Measurements from ENCODE around the gene ENTR1.

ENTR1 gene, protein sequence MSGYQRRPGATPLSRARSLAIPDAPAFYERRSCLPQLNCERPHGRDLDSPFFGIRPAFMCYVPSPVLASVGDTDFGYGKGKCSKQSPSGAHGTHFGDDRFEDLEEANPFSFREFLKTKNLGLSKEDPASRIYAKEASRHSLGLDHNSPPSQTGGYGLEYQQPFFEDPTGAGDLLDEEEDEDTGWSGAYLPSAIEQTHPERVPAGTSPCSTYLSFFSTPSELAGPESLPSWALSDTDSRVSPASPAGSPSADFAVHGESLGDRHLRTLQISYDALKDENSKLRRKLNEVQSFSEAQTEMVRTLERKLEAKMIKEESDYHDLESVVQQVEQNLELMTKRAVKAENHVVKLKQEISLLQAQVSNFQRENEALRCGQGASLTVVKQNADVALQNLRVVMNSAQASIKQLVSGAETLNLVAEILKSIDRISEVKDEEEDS

DNA sequence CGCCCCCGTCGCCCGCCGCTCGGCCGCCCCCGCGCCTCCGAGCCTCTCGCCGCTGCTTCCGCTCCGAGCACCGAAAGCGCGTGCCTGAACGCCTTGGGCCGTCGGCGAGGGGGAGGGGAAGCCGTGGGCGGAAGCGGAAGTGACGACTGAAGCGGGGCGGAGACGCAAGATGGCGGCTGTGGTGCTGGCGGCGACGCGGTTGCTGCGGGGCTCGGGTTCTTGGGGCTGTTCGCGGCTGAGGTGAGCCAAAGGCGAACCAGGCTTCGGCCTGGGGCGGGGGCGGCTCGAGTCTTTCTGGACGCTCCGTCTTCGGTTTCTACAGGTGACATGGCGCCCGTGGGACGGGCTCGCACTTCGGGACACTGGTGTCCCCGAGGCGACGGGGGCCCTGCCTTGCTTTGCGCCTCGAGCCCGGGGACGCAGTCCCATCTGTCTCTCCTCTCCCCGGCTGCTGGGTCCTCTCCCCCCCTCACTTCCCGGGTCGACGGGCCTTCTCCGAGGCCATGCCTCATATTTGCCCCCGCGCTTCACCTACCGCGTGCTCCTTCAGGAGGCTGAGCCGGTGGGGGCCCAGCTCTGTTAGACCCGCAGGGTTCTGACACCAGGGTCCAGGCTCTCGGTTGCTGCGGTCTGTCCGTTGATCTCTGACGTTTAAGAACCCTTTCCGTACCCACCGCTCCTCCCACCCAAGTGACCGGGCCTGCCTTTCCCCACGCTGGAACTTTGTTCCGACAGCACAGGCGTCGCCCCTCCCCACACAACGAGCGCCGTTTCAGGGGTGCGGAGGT, at the start of gene ENTR1, which contains the start of gene PMPCA:
Gene ENTR1, minus strand, starts transcription at position 115 of the 788 bp plus-strand sequence. CDS start 217 bp downstream, outside the sequence.
Gene PMPCA, plus strand, starts transcription at position 159 of the 788 bp plus-strand sequence. Its CDS starts 11 bp downstream, at position 170.
- DNase-seq (ENCODE audit: low spot score) = peak; percentile 100

DNA sequence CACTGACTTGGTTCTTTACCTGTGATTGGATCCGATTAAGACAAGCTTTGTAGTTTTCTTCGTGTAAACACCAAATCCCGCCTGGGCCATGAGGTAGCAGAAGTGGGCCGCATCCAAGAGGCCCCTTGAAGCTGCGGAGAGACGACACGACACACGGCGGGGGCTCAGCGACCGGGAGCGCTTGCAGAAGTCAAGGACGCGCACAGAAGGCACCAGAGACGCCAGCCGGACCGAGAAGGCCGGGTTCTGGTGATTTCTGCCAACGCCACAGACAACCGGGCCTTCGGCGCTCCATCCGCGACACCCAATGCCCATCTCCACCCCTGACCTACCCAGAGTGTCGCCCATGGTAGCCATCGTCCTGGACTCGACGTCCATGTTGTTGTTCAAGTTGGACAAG, 49.0 kb upstream of the ENTR1 start:
- no peak for DNase-seq (ENCODE audit: low spot score)

GRCh38 chr9:136457326-136457725, 46.9 kb upstream of the ENTR1 start:
- no peak for DNase-seq (ENCODE audit: low spot score)

DNA sequence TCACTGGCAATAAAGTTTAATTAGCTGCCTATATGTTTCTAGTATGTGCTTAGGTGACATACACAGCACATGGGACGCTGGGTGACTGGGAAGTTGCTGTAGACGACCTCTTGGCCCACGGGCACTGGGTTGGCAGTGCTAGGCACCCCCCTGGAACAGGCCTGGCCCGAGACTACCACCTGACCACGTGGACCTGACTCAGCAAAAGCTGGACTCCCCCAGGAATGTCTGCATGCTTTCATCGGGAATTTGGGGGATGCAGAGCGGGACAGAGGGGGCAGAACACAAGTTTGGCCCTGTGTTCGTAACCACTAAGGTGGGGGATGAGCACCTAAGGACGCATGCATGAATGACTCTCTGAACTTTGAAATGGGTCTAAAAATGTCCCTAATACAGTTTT, 45.8 kb upstream of the ENTR1 start:
- DNase-seq (ENCODE audit: low spot score) = no peak

- no peak for DNase-seq (ENCODE audit: low spot score)
Observed at GRCh38 chr9:136455043-136456002, 44.9 kb upstream of the ENTR1 start.

- no peak for DNase-seq (ENCODE audit: low spot score)
Observed at GRCh38 chr9:136454026-136454796, 43.8 kb upstream of the ENTR1 start.

DNA sequence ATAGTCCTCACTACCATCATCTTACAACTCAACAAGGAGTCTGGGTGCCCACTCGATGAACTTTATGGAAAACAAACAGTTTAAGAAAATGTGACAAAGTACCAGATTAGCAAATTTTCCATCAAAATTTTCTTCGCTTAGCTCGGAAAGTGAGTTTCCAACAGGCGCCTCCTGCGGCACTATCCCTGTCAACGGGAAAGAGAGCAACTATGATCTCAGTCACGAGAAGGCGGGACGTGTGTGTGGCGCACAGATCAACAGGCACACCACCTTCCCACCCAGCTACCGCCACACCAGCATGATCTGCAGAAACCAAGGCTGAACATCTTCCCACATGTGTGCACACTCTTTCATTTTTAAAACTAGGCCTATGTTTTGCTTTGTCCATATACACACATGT, 42.9 kb upstream of the ENTR1 start:
- no peak for DNase-seq (ENCODE audit: low spot score)

- DNase-seq (ENCODE audit: low spot score) = no peak
Observed at GRCh38 chr9:136451221-136451877, 40.9 kb upstream of the ENTR1 start.

DNA sequence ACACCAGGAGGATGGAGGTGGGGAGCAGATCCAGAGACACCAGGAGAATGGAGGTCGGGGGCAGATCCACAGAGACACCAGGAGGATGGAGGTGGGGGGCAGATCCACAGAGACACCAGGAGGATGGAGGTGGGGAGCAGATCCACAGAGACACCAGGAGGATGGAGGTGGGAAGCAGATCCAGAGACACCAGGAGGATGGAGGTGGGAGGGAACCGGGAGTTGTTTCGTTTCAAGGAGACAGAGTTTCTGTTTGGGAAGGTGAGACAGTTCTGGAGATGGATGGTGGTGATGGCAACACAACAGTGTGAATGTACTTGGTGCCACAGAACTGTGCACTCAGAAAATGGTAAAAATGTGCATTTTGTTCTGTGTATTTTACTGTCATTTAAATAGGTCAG, 38.2 kb upstream of the ENTR1 start:
- no peak for DNase-seq (ENCODE audit: low spot score)

DNA sequence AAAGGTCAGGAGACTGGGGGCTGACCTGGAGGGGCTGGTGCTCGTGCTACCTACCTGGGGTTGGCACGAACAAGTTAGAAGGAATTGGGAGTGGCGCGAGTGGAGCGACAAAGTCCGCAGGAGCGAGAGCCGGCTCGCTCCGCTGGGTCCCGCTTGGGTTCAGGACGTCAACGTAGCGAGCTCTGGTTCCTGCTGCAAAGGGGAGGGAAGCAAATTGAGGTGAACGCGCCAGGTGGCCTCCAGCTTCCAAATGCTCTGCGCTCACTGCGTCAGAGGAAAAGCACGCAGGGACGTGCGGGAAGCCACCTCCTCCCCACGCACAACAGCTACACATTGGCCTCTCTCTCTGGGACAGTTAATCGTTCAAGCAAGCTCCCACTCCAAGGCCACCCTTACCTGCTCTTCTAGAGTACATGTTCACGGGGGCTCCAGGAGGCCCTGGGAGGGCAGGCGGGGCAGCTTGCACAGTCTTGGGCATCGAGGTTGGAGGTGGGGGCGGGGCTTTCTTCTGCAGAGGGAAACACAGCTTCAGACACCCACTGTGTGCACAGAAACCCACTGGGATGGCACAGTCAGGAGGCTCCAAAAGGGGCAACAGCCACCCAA, 36.9 kb upstream of the ENTR1 start:
- DNase-seq (ENCODE audit: low spot score) = no peak

DNA sequence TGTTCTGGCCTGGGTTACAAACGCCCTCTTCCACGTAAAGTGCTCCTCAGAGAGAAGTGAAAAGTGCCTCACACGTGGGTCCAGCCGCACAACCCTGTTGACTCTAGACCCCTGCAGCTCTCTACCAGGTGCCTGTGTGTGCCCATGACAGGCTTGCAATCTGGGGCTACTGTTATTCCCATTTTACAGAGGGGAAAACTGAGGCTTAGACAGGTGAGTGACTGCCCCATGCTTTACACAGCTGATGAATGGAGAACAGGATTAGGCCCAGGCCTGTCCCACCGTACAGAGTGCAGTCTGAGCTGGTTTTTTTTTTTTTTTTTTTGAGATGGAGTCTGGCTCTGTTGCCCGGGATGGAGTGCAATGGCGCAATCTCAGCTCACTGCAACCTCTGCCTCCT, 35.4 kb upstream of the ENTR1 start:
- DNase-seq (ENCODE audit: low spot score) = no peak

DNA sequence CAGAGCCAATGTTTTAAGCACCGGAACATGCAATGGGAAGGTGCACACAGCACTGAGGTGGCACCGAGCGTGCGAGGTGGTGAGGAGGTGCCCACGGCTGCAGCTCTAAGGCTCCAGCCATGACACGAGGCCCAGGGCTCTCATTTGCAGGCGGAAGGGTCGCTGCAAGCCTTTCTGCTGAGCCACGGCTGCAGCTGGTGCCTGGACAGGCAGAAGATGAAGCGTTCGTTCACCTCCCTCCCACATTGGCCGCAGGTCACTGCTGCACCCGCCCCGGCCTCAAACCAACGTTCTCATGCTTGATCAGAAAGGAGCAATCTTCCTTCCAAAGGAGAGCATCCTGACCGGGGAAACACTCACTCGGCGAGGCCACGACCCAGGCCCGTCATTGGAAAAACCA, 33.7 kb upstream of the ENTR1 start:
- no peak for DNase-seq (ENCODE audit: low spot score)

DNA sequence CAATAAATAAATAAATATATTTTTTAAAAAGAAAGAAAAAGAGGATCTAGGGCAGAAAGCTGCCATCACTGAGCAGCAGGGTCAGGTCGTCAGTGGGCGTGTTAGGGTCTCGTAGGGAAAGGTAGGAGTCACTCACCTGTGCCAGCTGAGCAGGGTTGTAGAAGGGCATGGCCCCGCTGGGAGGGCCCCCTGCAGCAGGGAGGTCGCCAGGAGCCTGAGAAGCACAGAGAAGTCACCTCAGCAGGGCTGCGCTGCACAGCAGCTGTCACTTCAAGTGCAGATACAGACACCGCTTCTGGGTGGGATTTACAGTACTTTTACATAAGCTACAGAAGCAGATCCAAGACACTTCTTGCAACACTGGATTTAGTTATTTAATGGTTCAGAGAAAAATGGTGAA, 33.3 kb upstream of the ENTR1 start:
- DNase-seq (ENCODE audit: low spot score) = no peak

GRCh38 chr9:136443087-136443486, 32.7 kb upstream of the ENTR1 start:
- DNase-seq (ENCODE audit: low spot score) = no peak

DNA sequence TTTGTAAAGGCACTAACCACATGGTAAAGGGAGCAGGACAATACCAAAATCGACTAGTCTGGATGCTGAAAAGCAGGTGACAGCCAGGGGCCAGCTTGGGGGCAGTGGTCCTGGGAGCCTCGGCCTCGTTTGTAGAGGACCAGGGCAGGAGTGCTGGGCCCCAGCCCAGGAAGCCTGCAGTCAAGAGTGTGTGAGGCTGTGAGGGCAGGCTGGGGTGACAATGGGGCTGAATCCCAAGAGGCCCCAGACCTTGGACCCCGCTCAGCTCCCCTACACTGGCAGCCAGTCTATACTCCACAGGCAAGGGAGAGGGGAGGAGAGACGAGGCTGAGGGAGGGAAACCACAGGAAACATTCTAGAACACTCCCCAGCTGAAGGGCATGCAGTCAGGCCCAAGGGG, 31.9 kb upstream of the ENTR1 start:
- no peak for DNase-seq (ENCODE audit: low spot score)

DNA sequence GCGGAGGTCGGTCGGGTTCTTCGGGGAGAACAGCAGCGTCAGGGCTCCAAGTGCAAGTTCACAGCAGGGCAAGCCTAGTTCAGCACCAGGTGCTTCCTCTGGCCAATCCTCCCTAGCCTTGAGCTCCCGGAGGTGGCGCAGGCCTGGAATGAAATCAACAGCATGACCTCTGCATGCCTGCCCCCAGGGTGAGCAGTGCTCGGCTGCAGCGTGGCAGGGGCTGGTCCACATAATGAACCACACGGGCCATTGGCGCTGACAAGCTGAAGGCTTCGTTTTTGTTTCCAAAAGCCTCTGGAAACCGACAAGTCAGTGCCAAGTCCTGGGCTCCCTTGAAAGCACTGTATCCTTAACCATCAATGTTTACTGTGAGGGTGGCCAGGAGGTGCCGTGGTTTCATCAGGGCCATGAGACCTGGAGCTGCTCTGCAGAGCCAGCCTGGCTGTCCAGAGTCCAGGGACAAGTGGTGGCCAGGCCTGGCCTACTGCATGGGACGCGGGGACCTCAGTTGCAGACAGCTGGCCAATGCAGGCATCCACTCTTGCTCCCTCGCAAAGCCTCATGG, 31.3 kb upstream of the ENTR1 start:
- DNase-seq (ENCODE audit: low spot score) = no peak

DNA sequence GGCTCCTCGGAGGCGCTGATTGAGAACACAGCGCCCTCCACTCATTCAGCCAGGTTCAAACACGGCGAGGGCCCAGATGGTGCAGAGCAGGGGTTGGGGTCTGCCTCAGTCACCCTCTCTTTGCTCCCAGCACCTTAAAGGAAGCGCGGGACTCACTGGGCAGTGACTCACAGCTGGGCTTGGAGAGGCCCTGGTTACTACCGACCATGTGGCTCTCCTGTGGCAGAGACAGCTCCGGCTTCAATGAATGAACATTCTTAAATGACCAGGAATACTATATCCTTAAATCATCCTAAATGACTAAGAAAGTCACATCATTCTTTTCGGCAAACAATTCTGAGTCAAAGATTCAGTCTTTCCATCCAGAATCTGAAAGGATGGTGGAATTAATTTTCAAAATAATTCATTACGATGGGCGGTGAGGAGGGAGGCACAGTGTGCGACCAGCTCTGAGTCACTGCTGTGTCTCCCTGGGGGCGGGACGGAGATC, 30.8 kb upstream of the ENTR1 start:
- no peak for DNase-seq (ENCODE audit: low spot score)

- DNase-seq (ENCODE audit: low spot score) = peak; percentile 100
Observed at GRCh38 chr9:136439481-136440408, 29.3 kb upstream of the ENTR1 start, which contains the start of gene INPP5E. Gene INPP5E (minus strand): TSS chr9:136439845. CDS start chr9:136439419, 426 bp downstream.
